Heart left ventricle (tissue), 13 donors: ENCODE data around the gene CERS3.

Source experiments
- POLR2A ChIP-seq, 2 donors: fragments of 450-650 bp; IDR thresholded peaks; one replicate each; pipeline ENCODE4 v1.6.1; 2017; ENCODE audit warnings: antibody characterized with exemption in 2 of 2, mild to moderate bottlenecking in 2 of 2, moderate library complexity in 2 of 2
- TF ChIP-seq, protein P1 (sequence below), 12 donors: fragments of 200-600 bp; sonication (generic) in 4 of 12; IDR thresholded peaks; one replicate each; pipeline versions ENCODE4 v1.5.0 to v1.8.0; 2018 to 2022; ENCODE audit warnings: antibody characterized with exemption in 12 of 12, mild to moderate bottlenecking in 5 of 12
- donor health status: ischemic (EF 13 %, LVEDD 7.1; RV severe dilation, severe dysfunction).
- donor health status: DM: no; HTN: yes; CAD: no.
- donor health status: DM: no; HTN: no; CAD: no.
- donor health status: ischemic (EF 25% LVEDD 6.9; RV normal size, moderate dysfunction).
- donor health status: ischemic (EF 25% LVEDD 5.7; RV mildly dilated, moderate dysfunction).
- donor health status: ischemic (EF 35%, LVEDD 5.7; RV mildly dilated, moderate dysfunction).
- donor health status: nonischemic (EF 11% LVEDD 7.7; RV severe dilation, severe dysfunction).
- donor health status: DM: yes; HTN: yes; CAD: no.
- donor health status: PGD.
- donor health status: ischemic (EF 29% LVEDD 5.4; RV normal size, mild dysfunction).
- donor health status: nonischemic (EF 23%, LVEDD 6.1; RV moderate dilation, normal function).

DNA sequence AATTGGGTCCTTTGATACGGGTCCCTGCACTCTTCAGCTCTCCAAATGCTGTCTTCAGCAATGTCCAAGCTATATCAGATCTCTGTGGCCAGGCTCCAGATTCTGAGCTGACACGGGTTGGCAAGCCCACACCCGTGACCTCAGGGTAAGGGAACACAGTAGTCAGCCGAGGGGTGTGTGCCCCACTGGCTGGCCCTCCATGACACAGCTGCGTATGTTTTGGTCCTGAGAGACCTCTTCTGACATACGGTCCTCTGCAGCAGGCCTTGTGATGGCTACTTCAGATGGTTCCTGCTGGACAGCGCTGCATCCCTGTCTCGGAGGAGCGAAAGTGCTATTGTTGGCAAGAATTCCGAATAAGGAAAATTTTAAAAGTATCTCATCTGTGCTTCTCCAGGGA, 101.8 kb downstream of the CERS3 start:
- TF ChIP-seq POLR2A (IDR thresholded peaks at IDR 0.05): no peak
- TF ChIP-seq, protein P1, sequence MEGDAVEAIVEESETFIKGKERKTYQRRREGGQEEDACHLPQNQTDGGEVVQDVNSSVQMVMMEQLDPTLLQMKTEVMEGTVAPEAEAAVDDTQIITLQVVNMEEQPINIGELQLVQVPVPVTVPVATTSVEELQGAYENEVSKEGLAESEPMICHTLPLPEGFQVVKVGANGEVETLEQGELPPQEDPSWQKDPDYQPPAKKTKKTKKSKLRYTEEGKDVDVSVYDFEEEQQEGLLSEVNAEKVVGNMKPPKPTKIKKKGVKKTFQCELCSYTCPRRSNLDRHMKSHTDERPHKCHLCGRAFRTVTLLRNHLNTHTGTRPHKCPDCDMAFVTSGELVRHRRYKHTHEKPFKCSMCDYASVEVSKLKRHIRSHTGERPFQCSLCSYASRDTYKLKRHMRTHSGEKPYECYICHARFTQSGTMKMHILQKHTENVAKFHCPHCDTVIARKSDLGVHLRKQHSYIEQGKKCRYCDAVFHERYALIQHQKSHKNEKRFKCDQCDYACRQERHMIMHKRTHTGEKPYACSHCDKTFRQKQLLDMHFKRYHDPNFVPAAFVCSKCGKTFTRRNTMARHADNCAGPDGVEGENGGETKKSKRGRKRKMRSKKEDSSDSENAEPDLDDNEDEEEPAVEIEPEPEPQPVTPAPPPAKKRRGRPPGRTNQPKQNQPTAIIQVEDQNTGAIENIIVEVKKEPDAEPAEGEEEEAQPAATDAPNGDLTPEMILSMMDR (IDR thresholded peaks at IDR 0.05): no peak
